NT2/D1 (cell line): Measurements from ENCODE around the gene PRDX5.

Experiments
- SUZ12 ChIP-seq: IDR thresholded peaks from 2 replicates; pipeline ENCODE4 v1.6.1; 2011; ENCODE audit not compliant: insufficient read length, insufficient read depth; ENCODE audit errors: extremely low read depth
- YY1 ChIP-seq: IDR thresholded peaks from 2 replicates; pipeline ENCODE4 v1.6.1; 2011; ENCODE audit not compliant: insufficient read length, insufficient read depth
- ZNF274 ChIP-seq: IDR thresholded peaks from 2 replicates; pipeline ENCODE4 v1.6.1; 2011; ENCODE audit warnings: mild to moderate bottlenecking, low read depth, low read length

GRCh38 chr11:64340671-64341335, 22.9 kb downstream of the PRDX5 start:
- TF ChIP-seq YY1 (no peak), SUZ12 (no peak), ZNF274 (no peak)
